GM12801 (cell line): ENCODE measurements around the gene RAB30.

Experiments used
- TF ChIP-seq, protein P1 (sequence below): IDR thresholded peaks from one replicate; pipeline ENCODE4 v1.5.1; 2011; ENCODE audit warnings: control low read depth; ENCODE audit not compliant: insufficient read length; ENCODE audit errors: extremely low read depth

The RAB30 gene

DNA sequence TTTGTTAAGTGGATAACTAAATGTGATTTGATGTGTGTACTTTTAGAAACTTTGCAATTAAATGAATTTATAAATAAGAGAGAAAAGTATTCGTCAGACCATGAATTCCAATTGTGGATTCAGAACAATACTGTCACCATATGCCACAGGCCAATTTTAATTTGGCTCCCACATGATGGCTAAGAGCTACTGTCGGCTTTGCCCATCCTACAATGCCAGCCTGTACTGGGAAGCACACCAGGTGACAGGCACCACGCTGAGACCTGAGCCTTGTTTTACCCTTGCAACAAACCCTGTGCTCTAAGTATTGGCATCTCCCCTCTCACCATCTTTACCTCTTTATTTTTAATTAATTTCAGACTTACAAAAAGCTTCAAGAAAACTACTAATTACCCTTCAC lies 14.0 kb downstream of the RAB30 start:
- TF ChIP-seq, protein P1, sequence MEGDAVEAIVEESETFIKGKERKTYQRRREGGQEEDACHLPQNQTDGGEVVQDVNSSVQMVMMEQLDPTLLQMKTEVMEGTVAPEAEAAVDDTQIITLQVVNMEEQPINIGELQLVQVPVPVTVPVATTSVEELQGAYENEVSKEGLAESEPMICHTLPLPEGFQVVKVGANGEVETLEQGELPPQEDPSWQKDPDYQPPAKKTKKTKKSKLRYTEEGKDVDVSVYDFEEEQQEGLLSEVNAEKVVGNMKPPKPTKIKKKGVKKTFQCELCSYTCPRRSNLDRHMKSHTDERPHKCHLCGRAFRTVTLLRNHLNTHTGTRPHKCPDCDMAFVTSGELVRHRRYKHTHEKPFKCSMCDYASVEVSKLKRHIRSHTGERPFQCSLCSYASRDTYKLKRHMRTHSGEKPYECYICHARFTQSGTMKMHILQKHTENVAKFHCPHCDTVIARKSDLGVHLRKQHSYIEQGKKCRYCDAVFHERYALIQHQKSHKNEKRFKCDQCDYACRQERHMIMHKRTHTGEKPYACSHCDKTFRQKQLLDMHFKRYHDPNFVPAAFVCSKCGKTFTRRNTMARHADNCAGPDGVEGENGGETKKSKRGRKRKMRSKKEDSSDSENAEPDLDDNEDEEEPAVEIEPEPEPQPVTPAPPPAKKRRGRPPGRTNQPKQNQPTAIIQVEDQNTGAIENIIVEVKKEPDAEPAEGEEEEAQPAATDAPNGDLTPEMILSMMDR, result no peak

DNA sequence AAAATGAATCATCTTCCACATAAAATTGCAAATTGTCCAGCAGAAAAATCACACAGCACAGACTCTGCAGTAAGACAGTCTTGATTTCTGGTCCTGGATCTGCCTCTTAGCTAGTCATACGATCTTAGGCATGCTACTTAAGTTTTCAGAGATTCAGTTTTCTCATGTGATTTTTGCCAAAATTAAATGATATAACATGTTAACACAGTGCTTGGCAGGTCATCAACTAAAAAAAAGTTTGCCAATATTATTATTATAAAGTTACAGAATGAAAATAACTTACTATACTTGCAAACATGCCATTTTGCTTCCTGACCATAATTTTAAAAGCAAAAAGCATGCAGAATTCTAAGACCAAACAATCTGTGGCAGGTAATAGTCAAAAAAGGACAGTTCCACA lies 15.1 kb downstream of the RAB30 start:
- TF ChIP-seq, protein P1, result no peak

DNA sequence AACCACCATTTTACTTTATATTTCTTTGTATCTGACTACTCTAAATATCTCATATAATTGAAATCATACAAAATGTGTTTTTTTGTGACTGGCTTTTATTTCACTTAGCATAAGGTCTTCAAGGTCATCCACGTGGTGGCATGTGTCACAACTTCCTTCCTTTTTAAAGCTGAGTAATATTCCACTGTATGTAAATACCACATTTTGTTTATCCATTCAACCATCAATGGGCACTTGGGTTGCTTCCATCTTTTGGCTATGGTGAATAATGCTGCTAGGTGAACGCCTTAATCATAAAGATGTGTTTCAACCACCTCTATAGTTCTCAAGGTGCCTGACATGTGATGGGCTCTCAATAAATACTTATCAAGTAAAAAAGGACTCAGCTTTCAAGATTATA lies 15.5 kb downstream of the RAB30 start:
- TF ChIP-seq, protein P1, result no peak

DNA sequence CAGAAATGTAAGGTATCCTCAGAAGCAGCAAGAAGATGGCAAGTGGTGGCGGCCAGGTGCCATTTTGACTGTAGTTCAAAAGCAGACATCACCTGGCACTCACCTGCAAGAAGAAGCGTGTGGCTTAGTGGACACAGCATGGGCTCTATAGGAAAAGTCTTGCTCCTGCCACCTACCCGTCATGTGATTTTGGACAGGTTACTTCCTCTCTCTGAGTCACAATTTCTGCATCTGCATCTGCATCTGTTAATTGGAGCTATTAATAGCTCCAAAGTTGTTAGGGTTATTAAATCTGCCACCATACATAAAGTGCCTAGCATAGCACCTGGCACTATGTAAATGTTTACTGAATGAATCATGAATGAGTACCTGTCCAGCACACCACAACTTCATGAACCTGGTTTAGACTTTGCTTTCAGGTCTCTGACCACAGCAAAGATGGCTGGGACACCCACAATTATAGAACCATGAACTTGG lies 16.8 kb downstream of the RAB30 start:
- TF ChIP-seq, protein P1, result no peak

DNA sequence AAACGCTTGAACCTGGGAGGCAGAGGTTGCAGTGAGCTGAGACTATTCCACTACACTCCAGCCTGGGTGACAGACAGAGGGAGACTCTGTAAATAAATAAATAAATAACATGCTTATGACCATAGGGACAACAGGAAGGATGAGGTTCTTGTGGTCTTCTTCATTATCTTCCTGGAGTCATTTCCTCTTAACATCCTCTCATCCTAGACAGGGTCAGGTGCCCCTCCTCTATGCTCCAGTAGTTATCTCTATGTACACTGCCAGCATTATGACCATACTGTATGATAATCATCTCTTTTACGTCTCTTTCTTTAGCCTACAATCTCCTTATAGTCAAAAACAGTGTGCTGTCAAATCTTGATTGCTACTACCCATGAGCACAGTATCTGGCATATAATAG lies 17.7 kb downstream of the RAB30 start:
- TF ChIP-seq, protein P1, result no peak

DNA sequence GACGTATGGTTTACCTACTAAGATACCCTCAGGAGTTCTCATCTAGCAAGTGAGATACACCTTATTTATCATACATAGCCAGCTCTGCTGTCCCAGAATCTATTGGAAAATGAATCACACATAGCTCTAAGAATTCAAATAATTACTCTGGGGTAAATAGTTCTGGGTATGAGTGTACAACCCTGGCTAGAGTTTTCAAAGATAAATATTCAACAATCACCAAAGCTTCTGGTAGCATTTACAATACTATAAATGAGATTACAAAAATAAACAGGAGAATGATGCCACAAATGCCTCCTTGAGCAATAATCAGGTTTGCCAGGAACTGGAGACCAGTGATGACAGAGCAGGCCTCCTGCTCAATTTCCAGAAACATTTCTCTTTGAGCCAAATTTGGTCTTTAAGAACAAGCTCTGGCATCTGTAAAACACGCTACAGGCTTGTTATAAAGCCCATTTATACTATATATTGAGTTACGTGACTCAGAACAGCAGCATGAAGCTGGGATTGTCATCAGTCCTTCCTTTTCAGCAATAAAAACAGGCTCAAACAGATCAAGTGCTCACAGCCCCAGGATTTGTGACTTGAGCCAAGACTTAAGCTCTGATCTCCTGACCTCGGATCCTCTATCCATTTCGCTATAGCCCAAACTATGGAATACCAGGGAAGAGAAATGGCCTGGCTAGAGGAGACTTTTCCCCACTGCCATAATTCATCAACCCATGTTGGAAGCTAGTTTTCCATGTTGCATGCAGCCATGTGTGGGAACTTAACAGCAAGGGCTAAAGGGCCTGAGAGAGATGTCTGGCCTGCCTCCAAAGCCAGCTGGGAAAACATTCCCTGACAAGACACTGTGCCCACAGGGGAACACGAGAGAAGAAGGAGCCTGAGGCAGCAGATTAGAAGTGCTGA lies 19.7 kb downstream of the RAB30 start:
- TF ChIP-seq, protein P1, result no peak

DNA sequence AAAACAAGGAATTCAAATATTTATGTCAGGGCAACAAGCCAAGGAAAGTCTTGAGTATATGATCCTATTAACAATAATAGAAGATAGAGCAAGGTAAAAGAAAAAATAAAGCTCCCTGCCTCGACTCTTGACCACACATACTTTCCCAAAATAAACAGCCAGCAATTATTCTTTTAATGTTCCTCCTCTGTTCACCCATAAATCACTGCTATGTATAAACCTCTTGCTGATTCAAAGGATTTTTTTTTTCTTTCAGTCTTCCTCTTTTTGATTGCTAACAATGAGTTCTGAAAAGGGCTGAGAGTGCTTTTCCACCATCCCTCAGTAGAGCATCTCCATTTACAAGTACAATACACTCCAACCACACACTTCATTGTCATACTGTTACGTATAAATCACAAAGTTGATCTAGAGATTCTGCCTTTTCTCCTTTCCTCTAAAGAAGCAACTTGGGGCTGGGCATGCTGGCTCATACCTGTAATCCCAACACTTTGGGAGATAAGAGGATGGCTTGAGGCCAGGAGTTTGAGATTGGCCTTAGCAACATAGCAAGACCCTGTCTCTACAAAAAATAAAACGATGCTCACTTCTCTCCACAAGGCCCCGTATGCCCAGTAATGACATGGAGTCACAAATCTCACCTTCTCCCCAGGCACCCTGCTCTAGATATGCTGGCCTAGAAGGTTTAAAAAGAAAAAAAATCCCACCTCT lies 24.0 kb downstream of the RAB30 start:
- TF ChIP-seq, protein P1, result no peak
